AG04450 (cell line): ENCODE measurements around the gene TMEM106A. TPM values are rescaled to one million over a fixed set of nuclear protein-coding genes. Genes with fewer than 3 reads are reported as not detected.
A peak's percentile ranks its signal among the peaks of the same experiment; 100 is the strongest.

Source experiments
- CTCF ChIA-PET: fragments of 300-600, 350-600 bp; formaldehyde crosslinking; extraction: SDS; loops from one replicate; lab custom pipeline; 2022; ENCODE audit warnings: antibody characterized with exemption, inconsistent platforms; lab: Charles Lee
- POLR2A ChIA-PET: fragments of 350-600 bp; formaldehyde crosslinking; extraction: SDS; loops from one replicate; lab custom pipeline; 2021; ENCODE audit warnings: antibody characterized with exemption, inconsistent platforms; lab: Yijun Ruan, JAX
- DNase-seq: peaks from one replicate; pipeline ENCODE4 v3.0.0-alpha.2; 2011; ENCODE audit warnings: low read depth, low spot score
- H3K27ac ChIP-seq: one replicate; pipeline ENCODE4 v1.5.1; 2012; ENCODE audit warnings: low read depth, low read length, control low read depth
- H3K27me3 ChIP-seq: one replicate; pipeline ENCODE4 v1.6.0; 2012; ENCODE audit warnings: low read length; ENCODE audit not compliant: control insufficient read depth, insufficient read depth
- H3K4me3 ChIP-seq: 2 replicates; pipeline ENCODE4 v1.5.1; 2011; ENCODE audit warnings: mild to moderate bottlenecking, low read depth, low read length, control low read depth
- H3K9me3 ChIP-seq: 2 replicates; pipeline ENCODE4 v1.5.1; 2012; ENCODE audit warnings: low read length; ENCODE audit not compliant: control insufficient read depth, insufficient read depth
- CTCF ChIP-seq: IDR thresholded peaks from 2 replicates; pipeline ENCODE4 v1.5.1; 2011; ENCODE audit warnings: low read depth, low read length, control low read depth, inconsistent platforms
- polyA plus RNA-seq: library from polyadenylated mRNA; depleted of rRNA; stranded (reverse); fragments of >200 nt; gene quantifications from 2 replicates; pipeline ENCODE4 v1.2.3, GENCODE V29; 2011

Gene TMEM106A
- polyA plus RNA-seq, 1 experiment, result 4.5 TPM

- H3K9me3 ChIP-seq, result peaks cover 4% of the 10 kb centered on the region
- H3K27me3 ChIP-seq, result no peaks in the 10 kb centered on the region
- TF ChIP-seq CTCF, result peak; percentile 29; the same call in 1 of the 2 replicates
- peak within 1 kb of the TSS; percentile 91 for H3K27ac ChIP-seq
- H3K4me3 ChIP-seq, result peak within 1 kb of the TSS; percentile 80
- POLR2A ChIA-PET, result interaction anchor here (0.6 to 2.0 kb wide), 7 partner anchors 22 to 173 kb away, joined by 3 to 19 read pairs (median 5); partner anchors contain the start of genes RND2, RPL27 and VAT1
- CTCF ChIA-PET, result interaction anchor here (1.3 to 1.9 kb wide), 2 partner anchors 147 to 174 kb away, joined by 3 to 13 read pairs; no protein-coding TSS in a partner anchor
- DNase-seq, result peak; percentile 95
Observed at GRCh38 chr17:43170766-43171585, 40.7 kb upstream of the TMEM106A start, which contains the start of gene NBR1. Gene NBR1 (plus strand): TSS chr17:43171214. CDS start chr17:43175800, 4,586 bp downstream.

- CTCF ChIA-PET, result interaction anchor here (0.6 to 1.9 kb wide), 4 partner anchors 83 to 328 kb away, joined by 3 to 13 read pairs (median 3); no protein-coding TSS in a partner anchor
- POLR2A ChIA-PET, result interaction anchor here (0.6 to 2.0 kb wide), 11 partner anchors 21 to 174 kb away, joined by 3 to 33 read pairs (median 6); partner anchors contain the start of genes IFI35, RND2, RPL27 and TMEM106A
- peak; percentile 37 for TF ChIP-seq CTCF
- Histone ChIP-seq H3K4me3 (peak overlapping the region; percentile 80), H3K27me3 (no peaks in the 10 kb centered on the region), H3K27ac (peak overlapping the region; percentile 91), H3K9me3 (peaks cover 4% of the 10 kb centered on the region)
- DNase-seq, result peak; percentile 87
Observed at GRCh38 chr17:43171586-43172487, 39.8 kb upstream of the TMEM106A start.

GRCh38 chr17:43175213-43176118 lies 36.2 kb upstream of the TMEM106A start:
- Histone ChIP-seq H3K4me3 (no peak overlapping the region), H3K9me3 (peaks cover 4% of the 10 kb centered on the region), H3K27me3 (no peaks in the 10 kb centered on the region), H3K27ac (no peak overlapping the region)
- no peak for TF ChIP-seq CTCF
- CTCF ChIA-PET, result interaction anchor here (0.9 kb wide), 1 partner anchor 151 kb away, joined by 3 read pairs; no protein-coding TSS in a partner anchor
- peak; percentile 50 for DNase-seq
- POLR2A ChIA-PET, result no interaction called here

- Histone ChIP-seq H3K9me3 (peaks cover 4% of the 10 kb centered on the region), H3K4me3 (no peak overlapping the region), H3K27ac (no peak overlapping the region), H3K27me3 (no peaks in the 10 kb centered on the region)
- no peak for DNase-seq
- POLR2A ChIA-PET, result no interaction called here
- CTCF ChIA-PET, result interaction anchor here (0.9 kb wide), 1 partner anchor 151 kb away, joined by 3 read pairs; no protein-coding TSS in a partner anchor
- TF ChIP-seq CTCF, result no peak
Observed at GRCh38 chr17:43176119-43176570, 35.5 kb upstream of the TMEM106A start.
